ENCODE data around the gene TXNRD1.

DNA sequence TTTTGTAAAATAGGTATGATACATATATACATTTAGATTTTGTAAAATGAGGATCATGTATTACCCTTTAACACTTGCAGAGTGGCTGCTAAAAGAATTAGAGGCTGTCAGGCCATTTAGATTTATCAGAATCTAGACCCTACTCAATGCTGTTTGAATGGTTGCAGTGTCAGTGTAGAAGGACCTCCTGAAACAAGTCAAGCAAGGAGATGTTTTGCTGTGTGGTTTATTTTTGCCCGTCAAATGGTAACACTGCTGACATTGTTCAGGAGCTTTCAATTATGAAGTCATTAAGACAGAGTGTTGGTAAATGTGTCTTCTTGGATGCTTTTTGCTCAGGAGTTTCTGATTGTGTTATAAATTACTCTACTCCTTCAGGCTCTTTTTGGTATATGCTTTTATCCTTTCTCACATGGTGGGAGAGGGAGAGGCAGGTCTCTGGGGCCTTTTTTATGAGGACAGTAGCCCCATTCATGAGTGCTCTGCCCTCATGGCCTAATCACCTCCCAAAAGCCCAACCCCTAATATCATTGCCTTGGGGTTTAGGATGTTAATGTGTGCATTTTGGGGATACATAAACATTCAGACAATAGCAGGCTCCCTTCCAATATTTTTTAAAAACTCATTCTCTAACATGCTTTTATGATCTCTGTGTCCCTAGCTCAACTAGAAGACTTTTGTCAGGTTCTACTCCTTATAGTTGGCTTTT lies 104.5 kb downstream of the TXNRD1 start:
- TF ChIP-seq, protein P1, sequence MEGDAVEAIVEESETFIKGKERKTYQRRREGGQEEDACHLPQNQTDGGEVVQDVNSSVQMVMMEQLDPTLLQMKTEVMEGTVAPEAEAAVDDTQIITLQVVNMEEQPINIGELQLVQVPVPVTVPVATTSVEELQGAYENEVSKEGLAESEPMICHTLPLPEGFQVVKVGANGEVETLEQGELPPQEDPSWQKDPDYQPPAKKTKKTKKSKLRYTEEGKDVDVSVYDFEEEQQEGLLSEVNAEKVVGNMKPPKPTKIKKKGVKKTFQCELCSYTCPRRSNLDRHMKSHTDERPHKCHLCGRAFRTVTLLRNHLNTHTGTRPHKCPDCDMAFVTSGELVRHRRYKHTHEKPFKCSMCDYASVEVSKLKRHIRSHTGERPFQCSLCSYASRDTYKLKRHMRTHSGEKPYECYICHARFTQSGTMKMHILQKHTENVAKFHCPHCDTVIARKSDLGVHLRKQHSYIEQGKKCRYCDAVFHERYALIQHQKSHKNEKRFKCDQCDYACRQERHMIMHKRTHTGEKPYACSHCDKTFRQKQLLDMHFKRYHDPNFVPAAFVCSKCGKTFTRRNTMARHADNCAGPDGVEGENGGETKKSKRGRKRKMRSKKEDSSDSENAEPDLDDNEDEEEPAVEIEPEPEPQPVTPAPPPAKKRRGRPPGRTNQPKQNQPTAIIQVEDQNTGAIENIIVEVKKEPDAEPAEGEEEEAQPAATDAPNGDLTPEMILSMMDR (IDR thresholded peaks at IDR 0.05), result no peak
- no peak for TF ChIP-seq POLR2A (IDR thresholded peaks at IDR 0.05)

Data from right lobe of liver (tissue), 4 donors.